GM19035 (cell line): ENCODE results near the gene SPINT3.

ENCODE experiments used
- ATAC-seq: cut with Tn5 transposase; IDR thresholded peaks from one replicate; pipeline ENCODE4 v1.9.1; 2021; ENCODE audit not compliant: unreplicated experiment

SPINT3 gene

GRCh38 chr20:45515147-45515913, at the start of gene SPINT3:
Gene SPINT3, minus strand, starts transcription at chr20:45515622. Its CDS starts 14 bp downstream, at chr20:45515608.
- ATAC-seq = no peak

- ATAC-seq = no peak
Measured at GRCh38 chr20:45564760-45565276, 49.4 kb upstream of the SPINT3 start.

- no peak for ATAC-seq
Measured at GRCh38 chr20:45555198-45555597, 39.8 kb upstream of the SPINT3 start.

GRCh38 chr20:45552456-45552855, 37.0 kb upstream of the SPINT3 start:
- ATAC-seq = no peak

- no peak for ATAC-seq
Measured at GRCh38 chr20:45550765-45551164, 35.3 kb upstream of the SPINT3 start.

- no peak for ATAC-seq
Measured at GRCh38 chr20:45548410-45548809, 33.0 kb upstream of the SPINT3 start.

- no peak for ATAC-seq
Measured at GRCh38 chr20:45547206-45547770, 31.9 kb upstream of the SPINT3 start, which contains the start of gene EPPIN. Gene EPPIN, minus strand, starts transcription at chr20:45547401. Its CDS starts 44 bp downstream, at chr20:45547357.

- ATAC-seq = no peak
Measured at GRCh38 chr20:45545754-45546453, 30.5 kb upstream of the SPINT3 start.

GRCh38 chr20:45545351-45545750, 29.9 kb upstream of the SPINT3 start:
- ATAC-seq = no peak

- no peak for ATAC-seq
Measured at GRCh38 chr20:45539382-45539781, 24.0 kb upstream of the SPINT3 start, which contains the start of gene WFDC6. Gene WFDC6, minus strand, starts transcription at chr20:45539482. Its CDS starts 75 bp downstream, at chr20:45539407.

GRCh38 chr20:45538209-45538799, 22.9 kb upstream of the SPINT3 start:
- ATAC-seq = no peak

- no peak for ATAC-seq
Measured at GRCh38 chr20:45527294-45527693, 11.9 kb upstream of the SPINT3 start.

GRCh38 chr20:45523821-45524220, 8.4 kb upstream of the SPINT3 start:
- ATAC-seq = no peak

- ATAC-seq = no peak
Measured at GRCh38 chr20:45518282-45518681, 2.9 kb upstream of the SPINT3 start.

GRCh38 chr20:45510242-45510862, 5.1 kb downstream of the SPINT3 start:
- ATAC-seq = no peak

GRCh38 chr20:45509091-45509490, 6.3 kb downstream of the SPINT3 start:
- ATAC-seq = no peak

GRCh38 chr20:45508068-45508886, 7.1 kb downstream of the SPINT3 start:
- ATAC-seq = no peak

- no peak for ATAC-seq
Measured at GRCh38 chr20:45507011-45507820, 8.2 kb downstream of the SPINT3 start.

- ATAC-seq = no peak
Measured at GRCh38 chr20:45506398-45506797, 9.0 kb downstream of the SPINT3 start.
